NB4 (cell line): ENCODE measurements around the gene KDM4F.

Experiments
- DNase-seq: peaks from one replicate; pipeline ENCODE4 v3.0.0; 2010; ENCODE audit warnings: low read depth
- H3K4me3 ChIP-seq: one replicate; pipeline ENCODE4 v1.5.1; 2011; ENCODE audit warnings: mild to moderate bottlenecking, low read depth, low read length, moderate library complexity
- MYC ChIP-seq: IDR thresholded peaks from 2 replicates; pipeline ENCODE4 v1.6.1; 2011; ENCODE audit warnings: low read depth, low read length
- POLR2A ChIP-seq: IDR thresholded peaks from 2 replicates; pipeline ENCODE4 v1.6.1; 2011; ENCODE audit warnings: mild to moderate bottlenecking; ENCODE audit not compliant: insufficient read length; ENCODE audit errors: extremely low read depth
- TF ChIP-seq, protein P1 (sequence below): IDR thresholded peaks from 2 replicates; pipeline ENCODE4 v1.6.1; 2011; ENCODE audit warnings: low read depth, low read length
- TF ChIP-seq, protein P2 (sequence below): IDR thresholded peaks from one replicate; pipeline ENCODE4 v1.5.1; 2012; ENCODE audit warnings: low read depth, low read length

The KDM4F gene

DNA sequence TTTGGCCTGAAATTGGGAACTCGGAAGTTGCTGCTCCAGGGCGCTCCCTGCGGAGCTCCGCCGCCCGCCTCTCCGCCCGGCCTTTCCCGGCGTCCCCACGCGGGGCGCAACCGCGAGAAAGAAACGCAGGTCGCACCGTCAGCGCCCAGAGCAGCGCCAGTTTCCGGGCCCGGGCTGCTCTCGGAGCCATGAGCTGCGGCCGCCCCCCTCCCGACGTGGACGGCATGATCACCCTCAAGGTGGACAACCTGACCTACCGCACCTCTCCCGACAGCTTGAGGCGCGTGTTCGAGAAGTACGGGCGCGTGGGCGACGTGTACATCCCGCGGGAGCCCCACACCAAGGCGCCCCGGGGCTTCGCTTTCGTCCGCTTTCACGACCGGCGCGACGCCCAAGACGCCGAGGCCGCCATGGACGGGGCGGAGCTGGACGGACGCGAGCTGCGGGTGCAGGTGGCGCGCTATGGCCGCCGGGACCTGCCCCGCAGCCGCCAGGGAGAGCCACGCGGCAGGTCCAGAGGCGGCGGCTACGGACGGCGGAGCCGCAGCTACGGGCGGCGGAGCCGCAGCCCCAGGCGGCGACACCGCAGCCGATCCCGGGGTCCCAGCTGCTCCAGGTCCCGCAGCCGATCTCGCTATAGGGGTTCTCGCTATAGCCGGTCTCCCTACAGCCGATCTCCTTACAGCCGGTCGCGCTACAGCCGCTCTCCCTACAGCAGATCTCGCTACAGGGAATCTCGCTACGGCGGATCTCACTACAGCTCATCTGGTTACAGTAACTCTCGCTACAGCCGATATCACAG lies 18.0 kb downstream of the KDM4F start:
- TF ChIP-seq, protein P1, sequence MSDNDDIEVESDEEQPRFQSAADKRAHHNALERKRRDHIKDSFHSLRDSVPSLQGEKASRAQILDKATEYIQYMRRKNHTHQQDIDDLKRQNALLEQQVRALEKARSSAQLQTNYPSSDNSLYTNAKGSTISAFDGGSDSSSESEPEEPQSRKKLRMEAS, result no peak; the same call in 1 of the 2 replicates
- peak; percentile 57 for TF ChIP-seq POLR2A
- TF ChIP-seq, protein P2, sequence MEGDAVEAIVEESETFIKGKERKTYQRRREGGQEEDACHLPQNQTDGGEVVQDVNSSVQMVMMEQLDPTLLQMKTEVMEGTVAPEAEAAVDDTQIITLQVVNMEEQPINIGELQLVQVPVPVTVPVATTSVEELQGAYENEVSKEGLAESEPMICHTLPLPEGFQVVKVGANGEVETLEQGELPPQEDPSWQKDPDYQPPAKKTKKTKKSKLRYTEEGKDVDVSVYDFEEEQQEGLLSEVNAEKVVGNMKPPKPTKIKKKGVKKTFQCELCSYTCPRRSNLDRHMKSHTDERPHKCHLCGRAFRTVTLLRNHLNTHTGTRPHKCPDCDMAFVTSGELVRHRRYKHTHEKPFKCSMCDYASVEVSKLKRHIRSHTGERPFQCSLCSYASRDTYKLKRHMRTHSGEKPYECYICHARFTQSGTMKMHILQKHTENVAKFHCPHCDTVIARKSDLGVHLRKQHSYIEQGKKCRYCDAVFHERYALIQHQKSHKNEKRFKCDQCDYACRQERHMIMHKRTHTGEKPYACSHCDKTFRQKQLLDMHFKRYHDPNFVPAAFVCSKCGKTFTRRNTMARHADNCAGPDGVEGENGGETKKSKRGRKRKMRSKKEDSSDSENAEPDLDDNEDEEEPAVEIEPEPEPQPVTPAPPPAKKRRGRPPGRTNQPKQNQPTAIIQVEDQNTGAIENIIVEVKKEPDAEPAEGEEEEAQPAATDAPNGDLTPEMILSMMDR, result peak; percentile 46
- peak; percentile 79 for TF ChIP-seq MYC
- H3K4me3 ChIP-seq, result peak overlapping the region; percentile 93
- DNase-seq, result peak; percentile 87

DNA sequence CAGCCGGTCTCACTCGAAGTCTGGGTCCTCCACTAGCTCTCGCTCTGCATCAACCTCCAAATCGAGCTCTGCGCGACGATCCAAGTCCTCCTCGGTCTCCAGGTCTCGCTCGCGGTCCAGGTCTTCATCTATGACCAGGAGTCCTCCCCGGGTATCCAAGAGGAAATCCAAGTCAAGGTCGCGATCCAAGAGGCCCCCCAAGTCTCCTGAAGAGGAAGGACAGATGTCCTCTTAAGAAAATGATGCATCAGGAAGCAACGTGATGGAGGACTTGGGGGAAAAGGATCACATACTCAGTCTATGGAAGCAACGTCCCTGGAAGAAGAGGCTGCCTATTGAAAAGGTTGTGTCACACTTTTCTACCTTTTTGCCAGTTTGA lies 18.6 kb downstream of the KDM4F start:
- TF ChIP-seq, protein P1, result peak; percentile 33; the same call in 1 of the 2 replicates
- TF ChIP-seq MYC, result no peak
- peak overlapping the region; percentile 93 for H3K4me3 ChIP-seq
- no peak for DNase-seq

DNA sequence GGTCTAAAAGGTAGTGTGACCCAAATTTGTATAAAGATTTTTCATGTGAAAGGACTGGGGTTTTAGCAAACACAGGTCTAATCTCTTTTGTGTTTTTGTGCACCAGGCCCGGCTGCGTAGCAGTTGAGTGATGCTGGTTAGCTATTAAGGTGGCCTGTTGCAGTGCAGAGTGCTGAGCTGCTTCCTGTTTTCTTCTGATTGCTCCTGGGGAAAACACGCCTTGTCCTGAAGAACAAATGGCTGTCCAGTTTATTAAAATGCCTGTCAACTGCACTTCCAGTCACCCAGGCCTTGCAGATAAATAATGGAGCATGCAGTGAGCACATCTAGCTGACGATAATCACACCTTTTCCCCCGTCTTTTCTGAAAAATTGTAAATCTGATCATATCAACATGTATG lies 19.3 kb downstream of the KDM4F start:
- peak; percentile 98 for DNase-seq
- H3K4me3 ChIP-seq, result peak overlapping the region; percentile 93

DNA sequence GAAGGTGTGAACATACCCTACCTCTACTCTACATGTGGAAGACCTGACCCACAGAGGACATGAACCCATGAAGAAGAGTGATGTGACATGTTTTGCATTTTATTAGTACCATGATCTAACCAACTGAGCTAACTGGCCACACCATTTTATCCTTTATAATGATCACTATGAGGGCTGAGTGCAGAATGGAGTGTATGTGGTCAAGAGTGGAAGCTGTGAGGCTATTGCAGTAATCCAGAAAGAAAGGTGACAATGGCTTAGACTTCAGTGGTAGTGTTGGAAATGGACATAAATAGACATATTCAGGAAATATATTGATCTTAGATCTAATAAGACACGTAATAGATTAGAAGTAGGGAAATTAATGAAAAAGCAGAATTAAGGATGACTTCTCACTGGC lies 21.2 kb downstream of the KDM4F start:
- DNase-seq, result no peak
- TF ChIP-seq MYC, result no peak
- TF ChIP-seq POLR2A, result no peak
- TF ChIP-seq, protein P2, result no peak
- TF ChIP-seq, protein P1, result no peak
- H3K4me3 ChIP-seq, result no peak overlapping the region

More for the DNA sequence above, 19.3 kb downstream of the KDM4F start:
- peak; percentile 95 for TF ChIP-seq POLR2A
- peak; percentile 89 for TF ChIP-seq MYC
- TF ChIP-seq, protein P2, result no peak
- TF ChIP-seq, protein P1, result peak; percentile 92

DNA sequence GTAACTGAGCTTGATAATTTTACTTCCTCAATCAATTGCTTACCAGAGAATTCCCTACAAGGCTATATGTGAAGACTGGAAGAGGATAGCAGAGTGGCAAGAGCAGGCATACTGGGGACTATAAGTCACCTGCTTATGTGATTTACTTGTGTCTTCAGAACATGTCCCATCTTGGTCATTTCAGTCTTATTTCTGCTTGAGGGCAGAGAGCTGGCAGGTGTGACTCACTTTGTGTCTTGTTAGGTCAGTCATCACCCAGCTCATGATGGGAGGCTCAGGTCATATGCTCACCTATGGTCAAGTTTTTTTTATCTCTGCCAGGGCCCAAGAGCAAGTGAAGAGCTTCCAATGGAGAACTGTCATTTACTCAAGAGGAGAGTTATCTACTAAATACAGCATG lies 23.7 kb downstream of the KDM4F start:
- no peak for DNase-seq
- TF ChIP-seq, protein P1, result no peak
- TF ChIP-seq MYC, result no peak
- TF ChIP-seq, protein P2, result no peak
- no peak for TF ChIP-seq POLR2A
- H3K4me3 ChIP-seq, result no peak overlapping the region

DNA sequence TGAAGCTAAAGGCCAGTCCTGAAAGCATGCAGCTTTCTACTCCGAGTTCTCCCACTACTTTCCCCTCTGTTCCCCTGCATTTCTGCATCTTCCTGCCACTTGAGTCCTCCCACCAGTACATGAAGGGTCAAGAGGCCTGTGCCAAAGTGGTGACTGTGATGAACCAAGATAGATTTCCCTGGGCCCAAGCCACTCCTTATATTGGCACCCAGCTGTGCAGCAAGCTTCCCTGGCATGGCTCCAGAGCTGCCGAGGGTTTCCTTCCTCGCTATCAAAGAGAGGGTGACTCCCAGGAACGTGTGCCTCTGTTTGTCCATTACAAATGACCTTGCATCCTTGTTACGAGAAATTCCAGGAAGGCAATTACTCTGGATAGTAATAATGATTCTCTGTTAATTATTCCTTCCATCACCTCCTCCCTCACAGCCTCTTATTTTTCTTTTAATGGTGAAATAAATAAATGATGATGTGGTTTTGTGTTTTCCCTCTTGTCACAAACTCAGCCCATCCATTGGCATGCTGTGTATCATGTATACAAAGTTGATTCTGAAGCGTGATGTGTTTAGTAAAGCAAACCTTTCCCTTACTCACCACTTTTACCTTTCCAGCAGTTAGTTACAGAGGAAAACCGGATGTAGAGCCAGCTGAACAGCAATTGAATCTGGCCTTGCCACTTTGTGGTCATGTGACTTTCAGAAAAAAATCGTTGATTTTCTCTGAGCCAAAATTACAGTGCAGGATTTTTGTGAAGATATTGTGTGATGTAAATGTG lies 25.8 kb downstream of the KDM4F start:
- H3K4me3 ChIP-seq, result no peak overlapping the region
- DNase-seq, result no peak
- TF ChIP-seq MYC (no peak), POLR2A (no peak)
- TF ChIP-seq, protein P2, result no peak
- TF ChIP-seq, protein P1, result no peak
